ENCODE measurements around the gene CD151.

CD151 gene

GRCh38 chr11:875769-876301 lies 43.1 kb downstream of the CD151 start:
- no peak for DNase-seq

GRCh38 chr11:876545-876944 lies 43.8 kb downstream of the CD151 start:
- DNase-seq: no peak

- DNase-seq: no peak
Observed at GRCh38 chr11:877565-877964, 44.8 kb downstream of the CD151 start.

- no peak for DNase-seq
Observed at GRCh38 chr11:880447-880846, 47.7 kb downstream of the CD151 start.

GRCh38 chr11:882596-882995 lies 49.8 kb downstream of the CD151 start:
- DNase-seq: no peak

GRCh38 chr11:883527-883926 lies 50.8 kb downstream of the CD151 start:
- no peak for DNase-seq

- DNase-seq: no peak
Observed at GRCh38 chr11:884578-885070, 51.9 kb downstream of the CD151 start.

- no peak for DNase-seq
Observed at GRCh38 chr11:886568-886967, 53.8 kb downstream of the CD151 start.

- DNase-seq: no peak
Observed at GRCh38 chr11:887589-887988, 54.8 kb downstream of the CD151 start.
